H1 (cell line): ENCODE results near the gene TCF7L2. TPM values are rescaled to one million over a fixed set of nuclear protein-coding genes. Genes with fewer than 3 reads are reported as not detected.

ENCODE experiments used
- CTCF ChIA-PET: fragments of 300-600 bp; sonication (Branson Sonifier 250); formaldehyde crosslinking; loops from one replicate; lab custom pipeline; 2021; ENCODE audit not compliant: partially characterized antibody; lab: Charles Lee
- POLR2A ChIA-PET: fragments of 300-600 bp; sonication (Branson Sonifier 250); formaldehyde crosslinking; loops from one replicate; lab custom pipeline; 2021; ENCODE audit warnings: inconsistent platforms; ENCODE audit not compliant: partially characterized antibody; lab: Charles Lee
- DNase-seq, 2 experiments: peaks; one replicate each; pipeline versions ENCODE4 v3.0.0 to v3.0.0-alpha.2; 2010 to 2022; ENCODE audit warnings: low spot score in 2 of 2, low read depth in 1 of 2, mixed read lengths in 1 of 2
- FAIRE-seq: peaks from 2 replicates; lab custom pipeline; 2011; peaks lifted over from hg19 to GRCh38; lab: Jason Lieb, UNC
- H2AFZ ChIP-seq: 2 replicates; pipeline ENCODE4 v1.8.1; 2012; ENCODE audit warnings: low read length, inconsistent platforms
- H2AK5ac ChIP-seq: 2 replicates; pipeline ENCODE4 v1.6.1; 2013; ENCODE audit warnings: low read depth, low read length
- H2BK120ac ChIP-seq: replicated peaks from 2 replicates; pipeline ENCODE3; 2013; ENCODE audit warnings: low read depth, low read length, inconsistent platforms
- H2BK12ac ChIP-seq: 2 replicates; pipeline ENCODE4 v1.6.1; 2013; ENCODE audit warnings: low read depth, low read length
- H2BK15ac ChIP-seq: 2 replicates; pipeline ENCODE4 v1.6.1; 2013; ENCODE audit warnings: low read length
- H2BK20ac ChIP-seq: 2 replicates; pipeline ENCODE4 v1.6.1; 2013; ENCODE audit warnings: low read length
- H2BK5ac ChIP-seq: 2 replicates; pipeline ENCODE4 v1.6.1; 2013; ENCODE audit warnings: low read depth, low read length
- H3K14ac ChIP-seq: 2 replicates; pipeline ENCODE4 v1.6.1; 2013; ENCODE audit warnings: inconsistent platforms; ENCODE audit not compliant: insufficient read length
- H3K18ac ChIP-seq: 2 replicates; pipeline ENCODE4 v1.6.1; 2013; ENCODE audit warnings: low read length; ENCODE audit errors: extremely low read depth
- H3K23ac ChIP-seq: 2 replicates; pipeline ENCODE4 v1.6.1; 2013; ENCODE audit warnings: inconsistent platforms; ENCODE audit not compliant: insufficient read length
- H3K23me2 ChIP-seq: 2 replicates; pipeline ENCODE4 v1.6.1; 2013; ENCODE audit warnings: low read depth, low read length
- H3K27ac ChIP-seq: 2 replicates; pipeline ENCODE4 v1.6.1; 2011; ENCODE audit warnings: low read depth, low read length, inconsistent platforms
- H3K27me3 ChIP-seq, 4 experiments: replicated peaks in 1 of 4; 1 replicate in 1 of 4; 2 replicates in 3 of 4; pipeline versions ENCODE4 v1.6.1 to v1.8.1; 2011 to 2013; ENCODE audit warnings: low read length in 3 of 4, mild to moderate bottlenecking in 3 of 4, inconsistent platforms in 2 of 4, mixed read lengths in 2 of 4, moderate library complexity in 1 of 4; ENCODE audit not compliant: control insufficient read depth in 3 of 4, insufficient read depth in 3 of 4; ENCODE audit errors: extremely low read depth in 1 of 4
- H3K36me3 ChIP-seq, 4 experiments: 2 replicates each; pipeline versions ENCODE4 v1.6.1 to v1.8.1; 2011 to 2013; ENCODE audit warnings: mild to moderate bottlenecking in 4 of 4, low read length in 3 of 4, moderate library complexity in 2 of 4, control low read depth in 1 of 4, inconsistent platforms in 1 of 4; ENCODE audit not compliant: insufficient read depth in 4 of 4, control insufficient read depth in 2 of 4
- H3K4ac ChIP-seq: replicated peaks from 2 replicates; pipeline ENCODE3; 2013; ENCODE audit warnings: low read length, low read depth, mixed read lengths, inconsistent platforms; ENCODE audit not compliant: insufficient read length
- H3K4me1 ChIP-seq, 4 experiments: replicated peaks in 1 of 4; 1 replicate in 1 of 4; 2 replicates in 3 of 4; pipeline versions ENCODE4 v1.6.1 to v1.8.1; 2011 to 2013; ENCODE audit warnings: low read length in 3 of 4, inconsistent platforms in 2 of 4, mixed read lengths in 1 of 4; ENCODE audit not compliant: insufficient read depth in 4 of 4, control insufficient read depth in 3 of 4
- H3K4me2 ChIP-seq, 2 experiments: 2 replicates each; pipeline versions ENCODE4 v1.6.1 to v1.8.1; 2011 to 2013; ENCODE audit warnings: low read depth in 2 of 2, low read length in 2 of 2, control low read depth in 1 of 2, inconsistent platforms in 1 of 2, mild to moderate bottlenecking in 1 of 2; ENCODE audit not compliant: insufficient read depth in 1 of 2
- H3K4me3 ChIP-seq, 4 experiments: fragments of 200-600, 300-600 bp in 1 of 4; sonication (generic), shearing (Covaris generic), sonication (Bioruptor Twin) in 1 of 4; 2 replicates each; pipeline versions ENCODE4 v1.5.1 to v1.8.1; 2011 to 2016; ENCODE audit warnings: low read length in 4 of 4, low read depth in 3 of 4, control low read depth in 2 of 4, inconsistent platforms in 2 of 4, mild to moderate bottlenecking in 2 of 4, mixed read lengths in 1 of 4, moderate library complexity in 1 of 4; ENCODE audit not compliant: insufficient read depth in 2 of 4; ENCODE audit errors: extremely low read depth in 1 of 4
- H3K56ac ChIP-seq: replicated peaks from 2 replicates; pipeline ENCODE3; 2013; ENCODE audit warnings: low read depth, mild to moderate bottlenecking, mixed read lengths, low read length, inconsistent platforms; ENCODE audit not compliant: insufficient read length
- H3K79me1 ChIP-seq: 2 replicates; pipeline ENCODE4 v1.6.1; 2013; ENCODE audit warnings: low read depth, low read length, control low read depth
- H3K79me2 ChIP-seq, 2 experiments: 2 replicates each; pipeline versions ENCODE4 v1.6.1 to v1.8.1; 2012 to 2013; ENCODE audit warnings: low read length in 2 of 2, mild to moderate bottlenecking in 2 of 2, inconsistent platforms in 1 of 2; ENCODE audit not compliant: insufficient read depth in 2 of 2, control insufficient read depth in 1 of 2
- H3K9ac ChIP-seq, 4 experiments: replicated peaks in 1 of 4; 1 replicate in 1 of 4; 2 replicates in 3 of 4; pipeline versions ENCODE4 v1.6.1 to v1.8.1; 2011 to 2013; ENCODE audit warnings: low read depth in 3 of 4, low read length in 3 of 4, control low read depth in 2 of 4, mild to moderate bottlenecking in 2 of 4, moderate library complexity in 2 of 4, inconsistent platforms in 1 of 4; ENCODE audit errors: extremely low read depth in 1 of 4
- H3K9me3 ChIP-seq, 2 experiments: 2 replicates each; pipeline versions ENCODE4 v1.6.1 to v1.8.1; 2012 to 2013; ENCODE audit warnings: mild to moderate bottlenecking in 2 of 2, moderate library complexity in 2 of 2, control low read depth in 1 of 2, inconsistent platforms in 1 of 2, low read depth in 1 of 2, low read length in 1 of 2, mixed read lengths in 1 of 2; ENCODE audit not compliant: insufficient read depth in 2 of 2
- H4K20me1 ChIP-seq, 2 experiments: replicated peaks in 1 of 2; 2 replicates each; pipeline versions ENCODE3 to v1.8.1; 2011 to 2013; ENCODE audit warnings: inconsistent platforms in 2 of 2, low read length in 2 of 2, mild to moderate bottlenecking in 1 of 2; ENCODE audit not compliant: insufficient read depth in 2 of 2, control insufficient read depth in 1 of 2
- H4K5ac ChIP-seq: 2 replicates; pipeline ENCODE4 v1.6.1; 2013; ENCODE audit warnings: low read length, low read depth, mixed read lengths, inconsistent platforms; ENCODE audit not compliant: insufficient read length
- H4K8ac ChIP-seq: 2 replicates; pipeline ENCODE4 v1.8.0; 2013; ENCODE audit warnings: mild to moderate bottlenecking, moderate library complexity, low read length, inconsistent platforms; ENCODE audit not compliant: insufficient read depth; ENCODE audit errors: extremely low read depth
- H4K91ac ChIP-seq: replicated peaks from 2 replicates; pipeline ENCODE3; 2013; ENCODE audit warnings: low read length, mixed read lengths, inconsistent platforms; ENCODE audit not compliant: insufficient read length
- CHD2 ChIP-seq: IDR thresholded peaks from 2 replicates; pipeline ENCODE4 v1.6.1; 2012; ENCODE audit warnings: low read length, improper control_type of control experiment
- CREB1 ChIP-seq: IDR thresholded peaks from 2 replicates; pipeline ENCODE4 v1.6.1; 2012; ENCODE audit warnings: inconsistent platforms
- EP300 ChIP-seq, 2 experiments: IDR thresholded peaks; 1 replicate in 1 of 2; 2 replicates in 1 of 2; pipeline ENCODE4 v1.6.1; 2011 to 2012; ENCODE audit warnings: low read depth in 2 of 2, low read length in 2 of 2, mild to moderate bottlenecking in 2 of 2, borderline replicate concordance in 1 of 2, inconsistent platforms in 1 of 2, moderate library complexity in 1 of 2
- NRF1 ChIP-seq: IDR thresholded peaks from 2 replicates; pipeline ENCODE4 v1.6.1; 2011; ENCODE audit warnings: mild to moderate bottlenecking, low read depth, low read length, improper control_type of control experiment
- SIRT6 ChIP-seq: IDR thresholded peaks from one replicate; pipeline ENCODE4 v1.7.1; 2012; ENCODE audit warnings: low read length, inconsistent platforms
- SIX5 ChIP-seq: IDR thresholded peaks from 2 replicates; pipeline ENCODE4 v1.6.1; 2011; ENCODE audit warnings: mild to moderate bottlenecking, low read depth, low read length
- WGBS, 2 experiments: shearing (Covaris generic) in 1 of 2; methylation state at CpG; one replicate each; pipeline versions ENCODE4 v1.1.6 to v1.1.7; 2013 to 2015; ENCODE audit warnings: low lambda C conversion rate in 2 of 2, mixed read lengths in 2 of 2, inconsistent platforms in 1 of 2, low coverage in 1 of 2, missing lambda C conversion rate in 1 of 2; ENCODE audit not compliant: insufficient replicate concordance in 2 of 2, insufficient coverage in 1 of 2, insufficient read length in 1 of 2; ENCODE audit errors: extremely low coverage in 1 of 2, missing lambda C conversion rate in 1 of 2; 5-methylcytosine and 5-hydroxymethylcytosine counted together
- polyA plus RNA-seq, 7 experiments: library from polyadenylated mRNA; depleted of rRNA in 3 of 7; stranded (reverse) in 5 of 7; unstranded in 2 of 7; fragments of >200 nt in 5 of 7; fragments of 200-250 nt in 2 of 7; gene quantifications; 1 replicate in 5 of 7; 2 replicates in 1 of 7; 4 replicates in 1 of 7; pipeline versions ENCODE4 v1.2.1 to v1.2.3, GENCODE V29; 2011 to 2013; ENCODE audit warnings: missing spikeins in 2 of 7, mixed read lengths in 2 of 7
- total RNA-seq: library from RNA; stranded (reverse); fragmentation: NEBNext Ultra II Directional; extraction: Animal tissue kit (Norgen Biotek cat#: 25700); gene quantifications from 2 replicates; pipeline ENCODE4 v1.2.1, GENCODE V29; 2021

The TCF7L2 gene
- total and polyA plus RNA-seq, 2 of the 8 experiments (the other 6 are each of a cell fraction or from before 2014, with no cell fraction given) = 33.9 to 67.3 TPM

DNA sequence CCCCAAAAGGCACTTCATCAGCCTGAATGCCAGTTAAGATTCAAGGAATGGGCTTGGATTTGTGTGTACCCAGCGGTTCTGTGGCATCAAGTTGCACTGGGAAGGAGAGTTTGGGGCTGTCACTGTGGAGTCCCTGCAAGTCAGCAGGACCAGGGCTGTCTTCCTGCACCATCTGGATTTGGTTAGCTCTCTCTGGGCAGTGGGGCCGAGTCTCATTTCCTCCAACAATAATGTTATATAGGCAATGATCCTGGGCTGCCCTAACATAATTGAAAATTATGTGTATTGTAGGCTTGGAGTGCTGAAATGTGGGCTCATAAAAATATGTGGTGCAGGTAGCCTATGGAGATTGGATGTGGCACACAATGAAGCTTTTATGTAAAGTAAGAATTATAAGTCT, 87.2 kb downstream of the TCF7L2 start:
- Histone ChIP-seq H4K91ac (no peak overlapping the region), H3K18ac (no peak overlapping the region)

More for the DNA sequence above, 87.2 kb downstream of the TCF7L2 start:
- H2BK15ac ChIP-seq = no peak overlapping the region
- peaks cover 20% of the 10 kb centered on the region for H3K79me1 ChIP-seq
- H4K20me1 ChIP-seq = peaks cover 8 to 18% of the 10 kb centered on the region in 2 experiments
- no peak overlapping the region for H3K9ac ChIP-seq
- no peak for TF ChIP-seq CHD2
- no peak for TF ChIP-seq SIX5
- no peak for TF ChIP-seq EP300 (IDR thresholded peaks at IDR 0.05; ENCODE audit: borderline replicate concordance in 1 of 2, low read depth in 2 of 2, low read length in 2 of 2)
- no peak for TF ChIP-seq CREB1
- TF ChIP-seq SIRT6 = no peak
- no peak for TF ChIP-seq NRF1
- TF ChIP-seq, all 59 proteins: peak for 0
- H2AK5ac ChIP-seq = no peak overlapping the region
- H3K79me2 ChIP-seq = peaks cover 17 to 99% of the 10 kb centered on the region in 2 experiments
- CTCF ChIA-PET = interaction anchor here (0.9 to 1.2 kb wide), 2 partner anchors 8 to 9 kb away, joined by 3 to 6 read pairs; no protein-coding TSS in a partner anchor
- no peak overlapping the region for H2BK12ac ChIP-seq
- H4K8ac ChIP-seq = no peak overlapping the region
- H3K27me3 ChIP-seq = no peaks in the 10 kb centered on the region
- no peaks in the 10 kb centered on the region for H3K9me3 ChIP-seq
- POLR2A ChIA-PET = interaction anchor here (0.9 to 1.4 kb wide), 2 partner anchors 18 to 37 kb away, joined by 3 to 4 read pairs; no protein-coding TSS in a partner anchor
- DNase-seq = no peak
- no peak overlapping the region for H3K23ac ChIP-seq
- no peak overlapping the region for H3K4ac ChIP-seq
- peaks cover 0 to 2% (median under 1%) of the 10 kb centered on the region in 4 experiments; a peak in 3 of 7 replicates for H3K4me1 ChIP-seq
- no peak overlapping the region for H2AFZ ChIP-seq
- no peaks in the 10 kb centered on the region; the same call in 1 of the 2 replicates for H3K23me2 ChIP-seq
- no peak overlapping the region for H3K4me2 ChIP-seq
- H2BK120ac ChIP-seq = no peak overlapping the region
- WGBS, 2 experiments = 90% methylated on average over 2 of the region's 2 CpGs; no CpG with 5 or more reads in 1 of the 2 experiments
- no peak overlapping the region for H2BK20ac ChIP-seq
- no peak for FAIRE-seq
- H3K14ac ChIP-seq = no peak overlapping the region
- no peak overlapping the region for H3K4me3 ChIP-seq
- no peak overlapping the region for H3K56ac ChIP-seq
- no peak overlapping the region for H4K5ac ChIP-seq
- H3K27ac ChIP-seq = no peak overlapping the region
- H2BK5ac ChIP-seq = no peak overlapping the region
- peaks cover 0 to 34% (median 8%) of the 10 kb centered on the region in 4 experiments; a peak in 4 of 8 replicates for H3K36me3 ChIP-seq
